ENCODE data around the gene SPATS1. TPM values are rescaled to one million over a fixed set of nuclear protein-coding genes. Genes with fewer than 3 reads are reported as not detected.
A peak's percentile ranks its signal among the peaks of the same experiment; 100 is the strongest.

Gene SPATS1
- polyA plus RNA-seq, 1 donor (not counting 4 experiments of a cell fraction or from before 2014, with no cell fraction given), result not detected

DNA sequence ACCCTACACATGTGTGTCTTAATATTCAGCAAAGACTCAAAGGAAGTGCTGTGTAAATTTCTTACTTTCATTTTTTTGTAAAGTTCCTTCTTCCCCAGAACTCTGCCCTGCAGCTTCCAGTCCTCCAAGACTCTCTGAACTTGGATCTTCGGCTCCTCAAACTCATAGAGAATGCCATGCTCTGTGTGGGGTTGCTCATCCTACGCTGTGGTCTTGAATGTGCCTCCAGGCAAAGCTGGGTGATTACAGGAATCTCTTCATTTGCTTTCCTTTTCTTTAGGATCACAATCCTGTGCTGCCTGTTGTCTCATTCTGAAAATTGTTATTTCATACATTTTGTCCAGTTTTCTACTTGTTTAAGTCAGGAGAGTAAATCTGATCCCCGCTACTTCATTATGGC is 30.6 kb downstream of the SPATS1 start:
- Histone ChIP-seq H4K20me1 (ENCODE audit: control insufficient read depth, extremely low read depth, insufficient read depth, low read length) (no peaks in the 10 kb centered on the region), H3K79me2 (ENCODE audit: control insufficient read depth, insufficient read depth, low read length) (no peaks in the 10 kb centered on the region), H3K9me1 (ENCODE audit: control insufficient read depth, extremely low read depth, insufficient read depth, low read length) (no peaks in the 10 kb centered on the region), H3K27me3 (ENCODE audit: control insufficient read depth, extremely low read depth, insufficient read depth, low read length) (no peaks in the 10 kb centered on the region), H3K36me3 (ENCODE audit: control insufficient read depth in 2 of 2, extremely low read depth in 1 of 2, insufficient read depth in 2 of 2, low read length in 2 of 2) (no peaks in the 10 kb centered on the region), H3K4me2 (ENCODE audit: control insufficient read depth, extremely low read depth, insufficient read depth, low read depth, low read length) (peak overlapping the region; percentile 41), H3K9ac (ENCODE audit: control insufficient read depth, extremely low read depth, insufficient read depth, low read length) (no peak overlapping the region), H3K9me3 (ENCODE audit: control insufficient read depth, low read depth, low read length) (no peaks in the 10 kb centered on the region), H2AFZ (ENCODE audit: control insufficient read depth, low read length) (no peak overlapping the region), H3K4me1 (ENCODE audit: control insufficient read depth, extremely low read depth, insufficient read depth, low read length) (peaks cover 16% of the 10 kb centered on the region), H3K27ac (ENCODE audit: control insufficient read depth, insufficient read depth, low read length) (no peak overlapping the region), H3K4me3 (ENCODE audit: control insufficient read depth in 2 of 3, extremely low read depth in 1 of 3, insufficient read depth in 2 of 3, low read depth in 1 of 3, low read length in 3 of 3) (no peak overlapping the region)
- TF ChIP-seq EZH2 (IDR thresholded peaks at IDR 0.05; ENCODE audit: low read length) (no peak), CTCF (optimal IDR thresholded peaks at IDR 0.05 in 1 of 3, IDR thresholded peaks at IDR 0.05 in 1 of 3, conservative IDR thresholded peaks at IDR 0.05 in 1 of 3; ENCODE audit: extremely low read depth in 1 of 3, insufficient read depth in 2 of 3, low read length in 3 of 3) (no peak)
- dilution Hi-C loops (cut with MboI; ENCODE audit: extremely low pct_ligation_motif_present, low sequenced_read_pairs), result no loop called here
- no peak for FAIRE-seq
- no peak for DNase-seq (ENCODE audit: low read depth, low spot score)

- Histone ChIP-seq H3K27ac (ENCODE audit: control insufficient read depth, insufficient read depth, low read length) (no peak overlapping the region), H3K27me3 (ENCODE audit: control insufficient read depth, extremely low read depth, insufficient read depth, low read length) (no peaks in the 10 kb centered on the region), H3K4me2 (ENCODE audit: control insufficient read depth, extremely low read depth, insufficient read depth, low read depth, low read length) (no peak overlapping the region), H3K9ac (ENCODE audit: control insufficient read depth, extremely low read depth, insufficient read depth, low read length) (no peak overlapping the region), H4K20me1 (ENCODE audit: control insufficient read depth, extremely low read depth, insufficient read depth, low read length) (no peaks in the 10 kb centered on the region), H3K36me3 (ENCODE audit: control insufficient read depth in 2 of 2, extremely low read depth in 1 of 2, insufficient read depth in 2 of 2, low read length in 2 of 2) (no peaks in the 10 kb centered on the region), H3K9me3 (ENCODE audit: control insufficient read depth, low read depth, low read length) (no peaks in the 10 kb centered on the region), H3K4me3 (ENCODE audit: control insufficient read depth in 2 of 3, extremely low read depth in 1 of 3, insufficient read depth in 2 of 3, low read depth in 1 of 3, low read length in 3 of 3) (no peak overlapping the region), H3K4me1 (ENCODE audit: control insufficient read depth, extremely low read depth, insufficient read depth, low read length) (peaks cover 16% of the 10 kb centered on the region), H2AFZ (ENCODE audit: control insufficient read depth, low read length) (no peak overlapping the region), H3K79me2 (ENCODE audit: control insufficient read depth, insufficient read depth, low read length) (no peaks in the 10 kb centered on the region), H3K9me1 (ENCODE audit: control insufficient read depth, extremely low read depth, insufficient read depth, low read length) (no peaks in the 10 kb centered on the region)
- DNase-seq (ENCODE audit: low read depth, low spot score) (no peak), FAIRE-seq (no peak)
- dilution Hi-C loops (cut with MboI; ENCODE audit: extremely low pct_ligation_motif_present, low sequenced_read_pairs), result no loop called here
- TF ChIP-seq EZH2 (IDR thresholded peaks at IDR 0.05; ENCODE audit: low read length), result no peak
- TF ChIP-seq CTCF (optimal IDR thresholded peaks at IDR 0.05 in 1 of 3, IDR thresholded peaks at IDR 0.05 in 1 of 3, conservative IDR thresholded peaks at IDR 0.05 in 1 of 3; ENCODE audit: extremely low read depth in 1 of 3, insufficient read depth in 2 of 3, low read length in 3 of 3), result no peak
These were observed 31.3 kb downstream of the SPATS1 start for GRCh38 chr6:44373787-44374186.
